K562 treated with DMSO at 1 percent for 4 hours (cell line): Measurements from ENCODE around the gene INSC. TPM values are rescaled to one million over a fixed set of nuclear protein-coding genes. Genes with fewer than 3 reads are reported as not detected.

Experiments
- total RNA-seq: library from RNA; unstranded; fragments of 300-600 nt; gene quantifications from 2 replicates; pipeline ENCODE4 v1.2.3, GENCODE V29; 2022; ENCODE audit not compliant: insufficient read depth

INSC gene
- total RNA-seq = not detected in 2 replicates

GRCh38 chr11:15114501-15115475 is at the start of gene INSC:
TSS of gene INSC (plus strand) at chr11:15114923. CDS start at chr11:15149175, 34,252 bp downstream.

GRCh38 chr11:15073361-15074205 is 41.1 kb upstream of the INSC start, which contains the start of gene CALCB:
TSS of gene CALCB (plus strand) at chr11:15073593. CDS start at chr11:15074719, 1,126 bp downstream.

Other genes with a start within 250 kb of the INSC start
- 17.4 and 18.8 TPM in 2 replicates for gene CYP2R1, start 222.7 kb upstream of the INSC start, total RNA-seq
- gene CALCA, start 142.6 kb upstream of the INSC start, total RNA-seq = not detected in 2 replicates
- gene CALCB, start 41.3 kb upstream of the INSC start, total RNA-seq = not detected in 2 replicates